ENCODE results near the gene CTTNBP2. TPM values are rescaled to one million over a fixed set of nuclear protein-coding genes. Genes with fewer than 3 reads are reported as not detected.
A peak's percentile ranks its signal among the peaks of the same experiment; 100 is the strongest.

Gene CTTNBP2
- total RNA-seq, 1 experiment from 2014 or later, result 0.16 TPM

GRCh38 chr7:117808341-117808757, 64.9 kb downstream of the CTTNBP2 start:
- no peaks in the 10 kb centered on the region for H3K27me3 ChIP-seq
- no peaks in the 10 kb centered on the region for H3K36me3 ChIP-seq
- H3K4me3 ChIP-seq, result peak overlapping the region; percentile 9; the same call in 1 of the 2 replicates
- H3K9me3 ChIP-seq, result no peaks in the 10 kb centered on the region
- DNase-seq, result peak; percentile 94

- no peaks in the 10 kb centered on the region for H3K27me3 ChIP-seq
- no peak overlapping the region for H3K4me3 ChIP-seq
- H3K9me3 ChIP-seq, result no peaks in the 10 kb centered on the region
- H3K36me3 ChIP-seq, result no peaks in the 10 kb centered on the region
- no peak for DNase-seq
Observed at GRCh38 chr7:117807676-117808075, 65.6 kb downstream of the CTTNBP2 start.

GRCh38 chr7:117806011-117806410, 67.2 kb downstream of the CTTNBP2 start:
- Histone ChIP-seq H3K27me3 (no peaks in the 10 kb centered on the region), H3K4me3 (no peak overlapping the region), H3K9me3 (no peaks in the 10 kb centered on the region), H3K36me3 (no peaks in the 10 kb centered on the region)
- no peak for DNase-seq

GRCh38 chr7:117805241-117805640, 68.0 kb downstream of the CTTNBP2 start:
- DNase-seq, result no peak
- Histone ChIP-seq H3K4me3 (no peak overlapping the region), H3K27me3 (no peaks in the 10 kb centered on the region), H3K36me3 (no peaks in the 10 kb centered on the region), H3K9me3 (no peaks in the 10 kb centered on the region)

GRCh38 chr7:117803476-117803875, 69.8 kb downstream of the CTTNBP2 start:
- no peak overlapping the region for H3K4me3 ChIP-seq
- H3K36me3 ChIP-seq, result no peaks in the 10 kb centered on the region
- H3K9me3 ChIP-seq, result no peaks in the 10 kb centered on the region
- no peaks in the 10 kb centered on the region for H3K27me3 ChIP-seq
- DNase-seq, result no peak

- no peak for DNase-seq
- Histone ChIP-seq H3K36me3 (no peaks in the 10 kb centered on the region), H3K9me3 (no peaks in the 10 kb centered on the region), H3K4me3 (no peak overlapping the region), H3K27me3 (no peaks in the 10 kb centered on the region)
Observed at GRCh38 chr7:117802660-117803059, 70.6 kb downstream of the CTTNBP2 start.

GRCh38 chr7:117800841-117801240, 72.4 kb downstream of the CTTNBP2 start:
- no peaks in the 10 kb centered on the region for H3K9me3 ChIP-seq
- H3K36me3 ChIP-seq, result no peaks in the 10 kb centered on the region
- H3K4me3 ChIP-seq, result no peak overlapping the region
- no peaks in the 10 kb centered on the region for H3K27me3 ChIP-seq
- no peak for DNase-seq

GRCh38 chr7:117800406-117800805, 72.8 kb downstream of the CTTNBP2 start:
- Histone ChIP-seq H3K36me3 (no peaks in the 10 kb centered on the region), H3K9me3 (no peaks in the 10 kb centered on the region), H3K27me3 (no peaks in the 10 kb centered on the region), H3K4me3 (no peak overlapping the region)
- no peak for DNase-seq

- no peaks in the 10 kb centered on the region for H3K9me3 ChIP-seq
- H3K4me3 ChIP-seq, result no peak overlapping the region
- no peaks in the 10 kb centered on the region for H3K36me3 ChIP-seq
- no peak for DNase-seq
- H3K27me3 ChIP-seq, result no peaks in the 10 kb centered on the region
Observed at GRCh38 chr7:117796889-117797288, 76.4 kb downstream of the CTTNBP2 start.

- DNase-seq, result no peak
- no peak overlapping the region for H3K4me3 ChIP-seq
- no peaks in the 10 kb centered on the region for H3K9me3 ChIP-seq
Observed at GRCh38 chr7:117793976-117794375, 79.3 kb downstream of the CTTNBP2 start.

GRCh38 chr7:117793521-117793920, 79.7 kb downstream of the CTTNBP2 start:
- no peak for DNase-seq
- Histone ChIP-seq H3K9me3 (no peaks in the 10 kb centered on the region), H3K27me3 (no peaks in the 10 kb centered on the region), H3K36me3 (no peaks in the 10 kb centered on the region), H3K4me3 (no peak overlapping the region)

More at GRCh38 chr7:117793976-117794375, 79.3 kb downstream of the CTTNBP2 start:
- Histone ChIP-seq H3K36me3 (no peaks in the 10 kb centered on the region), H3K27me3 (no peaks in the 10 kb centered on the region)

- no peaks in the 10 kb centered on the region for H3K9me3 ChIP-seq
- DNase-seq, result no peak
- H3K4me3 ChIP-seq, result no peak overlapping the region
- H3K27me3 ChIP-seq, result no peaks in the 10 kb centered on the region
- no peaks in the 10 kb centered on the region for H3K36me3 ChIP-seq
Observed at GRCh38 chr7:117791877-117792780, 81.1 kb downstream of the CTTNBP2 start.

GRCh38 chr7:117790731-117791130, 82.5 kb downstream of the CTTNBP2 start:
- H3K27me3 ChIP-seq, result no peaks in the 10 kb centered on the region
- no peaks in the 10 kb centered on the region for H3K36me3 ChIP-seq
- H3K9me3 ChIP-seq, result no peaks in the 10 kb centered on the region
- DNase-seq, result no peak
- no peak overlapping the region for H3K4me3 ChIP-seq

- H3K27me3 ChIP-seq, result no peaks in the 10 kb centered on the region
- H3K9me3 ChIP-seq, result no peaks in the 10 kb centered on the region
Observed at GRCh38 chr7:117790251-117790650, 83.0 kb downstream of the CTTNBP2 start.

GRCh38 chr7:117785431-117785830, 87.8 kb downstream of the CTTNBP2 start:
- Histone ChIP-seq H3K9me3 (no peaks in the 10 kb centered on the region), H3K36me3 (no peaks in the 10 kb centered on the region), H3K27me3 (no peaks in the 10 kb centered on the region), H3K4me3 (no peak overlapping the region)
- DNase-seq, result no peak

More at GRCh38 chr7:117790251-117790650, 83.0 kb downstream of the CTTNBP2 start:
- DNase-seq, result no peak
- Histone ChIP-seq H3K36me3 (no peaks in the 10 kb centered on the region), H3K4me3 (no peak overlapping the region)

GRCh38 chr7:117784315-117784714, 88.9 kb downstream of the CTTNBP2 start:
- H3K27me3 ChIP-seq, result no peaks in the 10 kb centered on the region
- H3K9me3 ChIP-seq, result no peaks in the 10 kb centered on the region
- H3K36me3 ChIP-seq, result no peaks in the 10 kb centered on the region
- H3K4me3 ChIP-seq, result no peak overlapping the region
- no peak for DNase-seq

- H3K36me3 ChIP-seq, result no peaks in the 10 kb centered on the region
- DNase-seq, result no peak
Observed at GRCh38 chr7:117782761-117783160, 90.5 kb downstream of the CTTNBP2 start.

GRCh38 chr7:117781707-117782106, 91.5 kb downstream of the CTTNBP2 start:
- Histone ChIP-seq H3K4me3 (no peak overlapping the region), H3K36me3 (no peaks in the 10 kb centered on the region), H3K27me3 (no peaks in the 10 kb centered on the region), H3K9me3 (no peaks in the 10 kb centered on the region)
- DNase-seq, result no peak

More at GRCh38 chr7:117782761-117783160, 90.5 kb downstream of the CTTNBP2 start:
- Histone ChIP-seq H3K4me3 (no peak overlapping the region), H3K9me3 (no peaks in the 10 kb centered on the region), H3K27me3 (no peaks in the 10 kb centered on the region)

All from MG63 (cell line).